ENCODE results near the gene DDN.

DDN gene

GRCh38 chr12:48978291-48978740 is 20.9 kb downstream of the DDN start, which contains the start of gene WNT1:
WNT1 (plus strand) TSS chr12:48978322; CDS start chr12:48978651, 329 bp downstream.
- DNase-seq (ENCODE audit: low read depth), result no peak
- H3K4me3 ChIP-seq (ENCODE audit: low read depth, low read length), result no peak within 1 kb of the TSS
- TF ChIP-seq, protein P1, sequence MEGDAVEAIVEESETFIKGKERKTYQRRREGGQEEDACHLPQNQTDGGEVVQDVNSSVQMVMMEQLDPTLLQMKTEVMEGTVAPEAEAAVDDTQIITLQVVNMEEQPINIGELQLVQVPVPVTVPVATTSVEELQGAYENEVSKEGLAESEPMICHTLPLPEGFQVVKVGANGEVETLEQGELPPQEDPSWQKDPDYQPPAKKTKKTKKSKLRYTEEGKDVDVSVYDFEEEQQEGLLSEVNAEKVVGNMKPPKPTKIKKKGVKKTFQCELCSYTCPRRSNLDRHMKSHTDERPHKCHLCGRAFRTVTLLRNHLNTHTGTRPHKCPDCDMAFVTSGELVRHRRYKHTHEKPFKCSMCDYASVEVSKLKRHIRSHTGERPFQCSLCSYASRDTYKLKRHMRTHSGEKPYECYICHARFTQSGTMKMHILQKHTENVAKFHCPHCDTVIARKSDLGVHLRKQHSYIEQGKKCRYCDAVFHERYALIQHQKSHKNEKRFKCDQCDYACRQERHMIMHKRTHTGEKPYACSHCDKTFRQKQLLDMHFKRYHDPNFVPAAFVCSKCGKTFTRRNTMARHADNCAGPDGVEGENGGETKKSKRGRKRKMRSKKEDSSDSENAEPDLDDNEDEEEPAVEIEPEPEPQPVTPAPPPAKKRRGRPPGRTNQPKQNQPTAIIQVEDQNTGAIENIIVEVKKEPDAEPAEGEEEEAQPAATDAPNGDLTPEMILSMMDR (IDR thresholded peaks at IDR 0.05; ENCODE audit: control insufficient read depth, extremely low read depth, insufficient read depth), result no peak

DNA sequence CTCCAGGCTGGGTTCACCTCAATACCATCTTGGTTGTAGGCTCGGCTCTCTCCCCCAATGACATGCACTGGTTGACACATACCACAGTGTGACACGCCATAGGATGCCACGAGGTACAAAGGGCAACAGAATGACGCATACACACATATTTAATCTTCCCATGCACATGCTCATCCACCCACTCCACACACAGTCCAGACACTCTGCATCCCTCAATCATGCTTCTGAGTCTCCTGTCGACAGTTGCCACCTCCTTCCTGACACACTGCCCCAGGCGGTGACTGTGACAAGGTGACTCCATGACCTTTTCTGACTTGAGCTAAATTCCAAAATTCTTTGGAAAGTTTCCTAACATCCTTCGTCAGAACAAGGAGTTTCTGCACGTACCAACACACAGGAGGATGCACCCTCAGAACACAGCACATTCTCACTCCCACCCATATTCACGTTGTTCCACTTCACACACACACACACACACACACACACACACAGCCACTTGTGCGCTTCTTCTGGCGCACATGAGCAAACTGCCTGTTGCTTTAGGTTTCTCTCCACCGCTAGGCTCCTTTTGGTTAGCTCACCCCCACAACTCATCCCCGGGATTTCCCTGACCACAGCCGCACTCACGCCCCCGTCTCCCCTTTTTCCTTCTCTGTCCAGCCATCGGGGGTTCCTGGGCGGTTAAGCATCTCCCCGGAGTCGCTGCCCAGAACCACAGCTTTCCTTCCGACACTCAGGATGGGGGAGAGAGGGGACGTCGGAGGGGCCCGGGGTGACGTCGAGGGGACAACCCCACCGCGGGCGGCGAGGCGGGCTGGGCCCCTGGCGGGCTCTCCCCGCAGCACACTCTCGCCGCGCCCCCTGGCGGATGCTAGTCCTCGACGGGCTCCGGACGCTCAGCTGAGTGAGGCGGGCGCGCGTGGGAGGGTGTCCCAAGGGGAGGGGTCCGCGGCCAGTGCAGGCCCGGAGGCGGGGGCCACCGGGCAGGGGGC is 21.6 kb downstream of the DDN start:
- DNase-seq (ENCODE audit: low read depth), result no peak
- H3K4me3 ChIP-seq (ENCODE audit: low read depth, low read length), result no peak overlapping the region
- TF ChIP-seq, protein P1 (IDR thresholded peaks at IDR 0.05; ENCODE audit: control insufficient read depth, extremely low read depth, insufficient read depth), result peak; percentile 68

- DNase-seq (ENCODE audit: low read depth), result no peak
- TF ChIP-seq, protein P1 (IDR thresholded peaks at IDR 0.05; ENCODE audit: control insufficient read depth, extremely low read depth, insufficient read depth), result no peak
- no peak overlapping the region for H3K4me3 ChIP-seq (ENCODE audit: low read depth, low read length)
Measured at GRCh38 chr12:48973941-48974673, 25.1 kb downstream of the DDN start.

- no peak for DNase-seq (ENCODE audit: low read depth)
- TF ChIP-seq, protein P1 (IDR thresholded peaks at IDR 0.05; ENCODE audit: control insufficient read depth, extremely low read depth, insufficient read depth), result no peak
- no peak overlapping the region for H3K4me3 ChIP-seq (ENCODE audit: low read depth, low read length)
Measured at GRCh38 chr12:48973531-48973930, 25.6 kb downstream of the DDN start.

DNA sequence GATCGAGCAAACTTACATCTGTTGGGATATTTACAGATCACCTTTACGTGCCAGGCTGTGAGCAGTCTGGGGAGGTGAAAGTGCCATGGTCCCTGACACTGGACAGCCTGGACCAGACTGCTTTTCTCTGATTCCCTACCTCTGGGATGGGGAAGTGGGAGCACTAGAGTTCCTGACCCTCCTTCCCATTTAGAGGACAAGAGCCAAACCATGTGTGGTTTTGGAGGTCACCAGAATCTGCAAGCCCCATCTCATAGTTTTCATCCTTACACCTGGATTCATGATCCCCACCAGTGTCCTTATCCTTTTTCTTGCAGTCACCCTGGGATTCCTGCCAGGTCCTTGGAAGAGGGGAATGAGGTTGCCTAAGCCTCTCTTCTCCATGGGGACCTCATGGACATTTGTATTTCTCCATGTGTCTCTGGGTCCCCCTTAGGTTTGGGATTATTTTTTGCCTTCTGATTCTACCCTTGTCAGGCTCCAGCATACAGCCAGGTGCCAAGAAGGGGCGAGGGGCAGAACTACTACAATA is 26.2 kb downstream of the DDN start:
- TF ChIP-seq, protein P1 (IDR thresholded peaks at IDR 0.05; ENCODE audit: control insufficient read depth, extremely low read depth, insufficient read depth), result no peak
- H3K4me3 ChIP-seq (ENCODE audit: low read depth, low read length), result no peak overlapping the region

DNA sequence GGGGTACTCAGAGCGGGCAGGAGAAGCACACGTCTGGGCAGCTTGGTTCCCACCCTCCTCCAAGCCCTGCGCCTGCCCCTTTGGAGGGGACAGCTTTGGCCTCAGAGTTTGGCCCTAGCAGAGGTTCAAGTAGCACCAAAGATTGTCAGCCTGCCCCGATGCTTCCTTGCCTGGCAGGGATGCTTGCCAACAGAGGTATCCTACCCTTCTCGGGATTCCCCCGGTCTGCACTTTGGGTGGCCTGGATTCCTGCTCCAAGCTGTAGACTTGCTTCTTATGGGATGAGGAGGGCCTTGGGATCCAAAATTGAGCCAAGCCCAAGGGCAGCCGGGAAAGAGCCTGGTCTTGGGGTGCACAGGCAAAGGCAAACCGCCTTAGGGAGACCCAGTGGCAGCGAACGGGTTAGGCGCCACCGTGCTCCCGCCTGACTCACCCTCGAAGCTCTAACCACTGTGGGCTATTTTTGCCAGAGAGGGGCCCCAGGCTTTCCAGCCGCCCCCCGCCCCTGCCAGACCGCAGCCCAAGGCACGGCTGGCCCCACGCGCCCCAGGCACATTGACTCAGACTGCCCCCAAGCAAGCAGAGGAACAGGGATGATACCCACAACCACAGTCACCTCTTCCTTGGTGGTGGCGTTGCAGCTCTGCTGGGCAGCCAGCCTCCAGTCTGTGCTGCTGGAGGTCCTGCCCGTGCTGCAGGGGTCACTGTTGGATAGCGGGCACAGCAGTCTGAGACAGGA is 26.8 kb downstream of the DDN start:
- TF ChIP-seq, protein P1 (IDR thresholded peaks at IDR 0.05; ENCODE audit: control insufficient read depth, extremely low read depth, insufficient read depth), result no peak
- no peak overlapping the region; the same call in 1 of the 2 replicates for H3K4me3 ChIP-seq (ENCODE audit: low read depth, low read length)
- no peak for DNase-seq (ENCODE audit: low read depth)

More for the DNA sequence above, 26.2 kb downstream of the DDN start:
- DNase-seq (ENCODE audit: low read depth), result no peak
